ENCODE data around the gene GJB3.

The GJB3 gene

GRCh38 chr1:34831721-34832246 lies 50.8 kb downstream of the GJB3 start:
- no peak overlapping the region for H3K4me2 ChIP-seq (ENCODE audit: low read depth, low read length)
- no peaks in the 10 kb centered on the region for H3F3A ChIP-seq (ENCODE audit: insufficient read depth, low read length)
- no peaks in the 10 kb centered on the region for H3K27me3 ChIP-seq (replicated peaks; ENCODE audit: insufficient read depth, low read length)
- H3K4me1 ChIP-seq (ENCODE audit: low read length), result no peaks in the 10 kb centered on the region
- no peaks in the 10 kb centered on the region for H4K20me1 ChIP-seq (ENCODE audit: insufficient read depth, low read length)
- H3K9me3 ChIP-seq (replicated peaks; ENCODE audit: insufficient read depth, low read length), result no peaks in the 10 kb centered on the region
- no peaks in the 10 kb centered on the region for H3K9me2 ChIP-seq (replicated peaks; ENCODE audit: insufficient read depth, low read length)
- no peak overlapping the region for H2AFZ ChIP-seq (ENCODE audit: low read length)
- H3K79me2 ChIP-seq (ENCODE audit: low read length), result no peaks in the 10 kb centered on the region
- H3K27ac ChIP-seq (ENCODE audit: low read length), result no peak overlapping the region
- H3K36me3 ChIP-seq (replicated peaks; ENCODE audit: insufficient read depth, low read length), result no peaks in the 10 kb centered on the region
- DNase-seq, result no peak
- no peak overlapping the region for H3K4me3 ChIP-seq (ENCODE audit: low read length)
- H3K9ac ChIP-seq (ENCODE audit: low read length), result no peak overlapping the region
- no peak for TF ChIP-seq CTCF (IDR thresholded peaks at IDR 0.05; ENCODE audit: low read length)
- no peak for TF ChIP-seq EZH2phosphoT487 (IDR thresholded peaks at IDR 0.05; ENCODE audit: low read length)
- TF ChIP-seq EZH2 (optimal IDR thresholded peaks at IDR 0.05; ENCODE audit: low read depth, low read length), result no peak

- Histone ChIP-seq H3K9me2 (replicated peaks; ENCODE audit: insufficient read depth, low read length) (no peaks in the 10 kb centered on the region), H3K9ac (ENCODE audit: low read length) (no peak overlapping the region), H3F3A (ENCODE audit: insufficient read depth, low read length) (no peaks in the 10 kb centered on the region), H3K36me3 (replicated peaks; ENCODE audit: insufficient read depth, low read length) (no peaks in the 10 kb centered on the region), H3K4me2 (ENCODE audit: low read depth, low read length) (no peak overlapping the region), H3K27ac (ENCODE audit: low read length) (no peak overlapping the region), H3K4me3 (ENCODE audit: low read length) (no peak overlapping the region), H3K27me3 (replicated peaks; ENCODE audit: insufficient read depth, low read length) (no peaks in the 10 kb centered on the region), H3K4me1 (ENCODE audit: low read length) (no peaks in the 10 kb centered on the region), H3K9me3 (replicated peaks; ENCODE audit: insufficient read depth, low read length) (no peaks in the 10 kb centered on the region), H2AFZ (ENCODE audit: low read length) (no peak overlapping the region), H4K20me1 (ENCODE audit: insufficient read depth, low read length) (no peaks in the 10 kb centered on the region), H3K79me2 (ENCODE audit: low read length) (no peaks in the 10 kb centered on the region)
- no peak for TF ChIP-seq EZH2phosphoT487 (IDR thresholded peaks at IDR 0.05; ENCODE audit: low read length)
- TF ChIP-seq CTCF (IDR thresholded peaks at IDR 0.05; ENCODE audit: low read length), result no peak
- no peak for TF ChIP-seq EZH2 (optimal IDR thresholded peaks at IDR 0.05; ENCODE audit: low read depth, low read length)
- no peak for DNase-seq
Observed at GRCh38 chr1:34833711-34834110, 52.7 kb downstream of the GJB3 start.

Measured in MM.1S (cell line).